Adrenal gland (tissue), 12 donors: ENCODE data around the gene VPS11. TPM values are rescaled to one million over a fixed set of nuclear protein-coding genes. Genes with fewer than 3 reads are reported as not detected.

Experiments used
- DNase-seq, 7 donors: peaks; one replicate each; pipeline ENCODE4 v3.0.0-alpha.2; 2019 to 2020
- H3K27ac ChIP-seq, 5 donors: fragments of 200-600 bp; sonication (generic) in 4 of 5; 1 replicate in 3 of 5; 2 replicates in 2 of 5; pipeline versions ENCODE4 v1.5.1 to v1.8.0; 2016 to 2020; ENCODE audit warnings: mild to moderate bottlenecking in 1 of 5
- H3K27me3 ChIP-seq: fragments of 200-600 bp; 2 replicates; pipeline ENCODE4 v1.8.0; 2021
- H3K36me3 ChIP-seq, 2 donors: fragments of 200-600 bp; replicated peaks in 1 of 2; 1 replicate in 1 of 2; 2 replicates in 1 of 2; pipeline versions ENCODE4 v1.5.1 to v1.8.0; 2018 to 2022
- H3K4me1 ChIP-seq, 2 donors: fragments of 200-600 bp; replicated peaks in 1 of 2; 1 replicate in 1 of 2; 2 replicates in 1 of 2; pipeline versions ENCODE4 v1.5.1 to v1.8.0; 2018 to 2021
- H3K4me3 ChIP-seq, 4 donors: fragments of 200-600 bp; sonication (generic) in 3 of 4; one replicate each; pipeline ENCODE4 v1.5.1; 2016 to 2018
- H3K9me3 ChIP-seq, 3 donors: fragments of 200-600 bp; sonication (generic) in 1 of 3; replicated peaks in 1 of 3; 1 replicate in 2 of 3; 2 replicates in 1 of 3; pipeline versions ENCODE4 v1.5.1 to v1.8.0; 2016 to 2021
- POLR2A ChIP-seq, 2 donors: fragments of 450-650 bp; IDR thresholded peaks; one replicate each; pipeline ENCODE4 v1.6.1; 2017; ENCODE audit warnings: antibody characterized with exemption in 2 of 2, mild to moderate bottlenecking in 2 of 2, moderate library complexity in 1 of 2
- WGBS, 4 donors: extraction: QIAGEN DNeasy Blood & Tissue Kit in 2 of 4; methylation state at CpG; one replicate each; pipeline versions ENCODE4 v1.1.5 to v1.1.7; 2013 to 2017; 5-methylcytosine and 5-hydroxymethylcytosine counted together
- intact Hi-C, 2 donors: fragments of 100-400 bp; cut with DNase I; formaldehyde crosslinking; loops; one replicate each; pipeline versions ENCODE4 v1.14.1 to v1.15.0; 2022 to 2023
- polyA plus RNA-seq, 3 donors: library from polyadenylated mRNA; stranded (reverse); fragments of 200-250 nt in 2 of 3; fragments of 350-450 nt in 1 of 3; fragmentation: Illumina TruSeq in 1 of 3; extraction: RNeasy Lipid Tissue Mini Kit (QIAGEN cat#74804) in 1 of 3; gene quantifications; one replicate each; pipeline ENCODE4 v1.2.3, GENCODE V29; 2013 to 2014
- total RNA-seq, 9 donors: library from RNA; depleted of rRNA in 4 of 9; stranded (reverse); fragments of >200 nt in 4 of 9; fragments of 120-200 nt in 1 of 9; fragmentation: NEBNext Ultra II Directional in 1 of 9; extraction: Animal tissue kit (Norgen Biotek cat#: 25700) in 1 of 9; gene quantifications; one replicate each; pipeline versions ENCODE4 v1.1.0 to v1.2.4, GENCODE V29; 2013 to 2023
- TF ChIP-seq, protein P1 (sequence below), 6 experiments: fragments of 450-650 bp in 4 of 6; fragments of 200-600 bp in 2 of 6; sonication (generic) in 1 of 6; IDR thresholded peaks; 1 replicate in 5 of 6; 2 replicates in 1 of 6; pipeline versions ENCODE4 v1.5.1 to v1.8.0; 2016 to 2021; ENCODE audit warnings: antibody characterized with exemption in 6 of 6, mild to moderate bottlenecking in 2 of 6, moderate library complexity in 1 of 6
- donor health status: healthy with polysubstance abuse.
- donor health status: Bipolar disorder and iron deficiency.
- donor health status: DM: yes; HTN: yes; CAD: no.
- donor health status: DM: no; HTN: no; CAD: no.
- donor health status: DM: no; HTN: no; CAD: no.
- donor health status: DM: yes; HTN: yes; CAD: no.

VPS11 gene
- total and polyA plus RNA-seq, 12 donors, result 32.8 to 146 (median 57.0) TPM

DNA sequence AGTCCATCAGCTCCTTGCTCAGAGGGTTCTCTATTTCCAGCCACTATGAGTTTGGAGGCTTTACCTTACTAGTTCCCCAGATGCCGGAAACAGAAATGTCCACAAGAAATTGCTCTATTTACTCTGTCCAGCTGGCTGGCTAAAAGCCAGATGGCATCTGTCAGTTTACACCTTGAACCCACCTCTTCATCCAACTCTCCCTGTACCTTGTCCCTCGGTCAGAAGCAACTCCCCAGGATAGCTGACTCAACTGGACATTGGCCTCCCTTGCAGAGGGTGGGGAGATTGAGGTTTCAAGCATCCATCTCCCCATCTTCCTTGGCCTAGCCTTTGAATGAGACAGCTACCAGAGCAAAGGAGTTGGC, 41.2 kb downstream of the VPS11 start:
- no peak for DNase-seq
- Histone ChIP-seq H3K4me1 (peaks cover 14 to 27% of the 10 kb centered on the region in 2 donors), H3K27ac (no peak overlapping the region), H3K36me3 (peaks cover 0 to 30% of the 10 kb centered on the region in 2 donors), H3K27me3 (no peaks in the 10 kb centered on the region), H3K9me3 (no peaks in the 10 kb centered on the region), H3K4me3 (peak overlapping the region in 1 of 4 donors; percentile 23)
- WGBS, 4 donors, result 88 to 96% (median 93%) methylated on average over 2 of the region's 2 CpGs
- TF ChIP-seq POLR2A (IDR thresholded peaks at IDR 0.05), result no peak
- TF ChIP-seq, protein P1, sequence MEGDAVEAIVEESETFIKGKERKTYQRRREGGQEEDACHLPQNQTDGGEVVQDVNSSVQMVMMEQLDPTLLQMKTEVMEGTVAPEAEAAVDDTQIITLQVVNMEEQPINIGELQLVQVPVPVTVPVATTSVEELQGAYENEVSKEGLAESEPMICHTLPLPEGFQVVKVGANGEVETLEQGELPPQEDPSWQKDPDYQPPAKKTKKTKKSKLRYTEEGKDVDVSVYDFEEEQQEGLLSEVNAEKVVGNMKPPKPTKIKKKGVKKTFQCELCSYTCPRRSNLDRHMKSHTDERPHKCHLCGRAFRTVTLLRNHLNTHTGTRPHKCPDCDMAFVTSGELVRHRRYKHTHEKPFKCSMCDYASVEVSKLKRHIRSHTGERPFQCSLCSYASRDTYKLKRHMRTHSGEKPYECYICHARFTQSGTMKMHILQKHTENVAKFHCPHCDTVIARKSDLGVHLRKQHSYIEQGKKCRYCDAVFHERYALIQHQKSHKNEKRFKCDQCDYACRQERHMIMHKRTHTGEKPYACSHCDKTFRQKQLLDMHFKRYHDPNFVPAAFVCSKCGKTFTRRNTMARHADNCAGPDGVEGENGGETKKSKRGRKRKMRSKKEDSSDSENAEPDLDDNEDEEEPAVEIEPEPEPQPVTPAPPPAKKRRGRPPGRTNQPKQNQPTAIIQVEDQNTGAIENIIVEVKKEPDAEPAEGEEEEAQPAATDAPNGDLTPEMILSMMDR (IDR thresholded peaks at IDR 0.05), result no peak
- intact Hi-C loops, result no loop called here

DNA sequence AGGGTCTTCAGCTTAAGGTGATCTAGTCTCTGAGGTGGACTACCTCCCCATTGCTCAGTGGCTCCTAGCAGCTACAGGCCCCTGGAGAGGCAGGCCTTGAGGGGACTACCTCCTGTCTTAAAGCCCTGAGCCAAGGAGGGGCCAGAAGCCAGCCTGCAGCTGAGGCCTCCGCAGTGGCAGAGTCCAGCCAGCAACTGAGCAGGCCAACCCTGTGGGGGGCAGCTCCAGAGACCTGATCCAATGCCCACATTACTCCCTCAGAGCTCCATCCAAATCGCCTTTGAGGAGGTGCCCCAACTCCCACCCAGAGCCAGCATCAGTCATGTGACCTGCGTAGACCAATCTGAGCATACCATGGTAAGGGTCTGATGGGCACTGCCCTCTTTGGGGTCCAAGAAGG, 42.2 kb downstream of the VPS11 start:
- no peaks in the 10 kb centered on the region for H3K27me3 ChIP-seq
- peaks cover 14 to 27% of the 10 kb centered on the region in 2 donors for H3K4me1 ChIP-seq
- intact Hi-C loops, result no loop called here
- no peak overlapping the region for H3K27ac ChIP-seq
- no peaks in the 10 kb centered on the region for H3K9me3 ChIP-seq
- no peak for TF ChIP-seq POLR2A (IDR thresholded peaks at IDR 0.05)
- TF ChIP-seq, protein P1 (IDR thresholded peaks at IDR 0.05), result no peak
- H3K36me3 ChIP-seq, result peaks cover 0 to 40% of the 10 kb centered on the region in 2 donors
- no peak overlapping the region for H3K4me3 ChIP-seq
- DNase-seq, result no peak
- 93 to 94% methylated on average over 3 of the region's 3 CpGs; no CpG with 5 or more reads in 2 of the 4 donors for WGBS, 4 donors

DNA sequence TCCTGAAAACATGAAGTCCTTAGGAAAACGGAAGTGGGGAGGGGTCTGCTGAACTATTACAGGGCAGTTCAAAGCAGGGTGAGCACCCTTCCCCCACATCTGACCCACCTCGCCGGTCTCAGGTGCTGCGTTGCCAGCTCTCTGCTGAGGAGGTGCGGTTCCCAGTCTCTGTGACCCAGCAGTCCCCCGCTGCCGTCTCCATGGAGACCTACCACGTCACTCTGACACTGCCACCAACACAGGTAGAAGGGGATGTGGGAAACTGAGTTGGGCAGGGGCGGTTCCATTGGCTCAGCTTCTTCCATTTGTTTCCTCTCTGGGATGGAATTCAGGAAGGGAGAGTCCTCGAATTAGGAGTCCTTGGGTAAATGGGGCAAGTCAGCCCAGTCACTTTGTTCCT, 42.8 kb downstream of the VPS11 start:
- no peak overlapping the region for H3K27ac ChIP-seq
- peaks cover 14 to 27% of the 10 kb centered on the region in 2 donors for H3K4me1 ChIP-seq
- DNase-seq, result no peak
- TF ChIP-seq, protein P1 (IDR thresholded peaks at IDR 0.05), result no peak
- TF ChIP-seq POLR2A (IDR thresholded peaks at IDR 0.05), result no peak
- no peak overlapping the region for H3K4me3 ChIP-seq
- intact Hi-C loops, result no loop called here
- H3K9me3 ChIP-seq, result no peaks in the 10 kb centered on the region
- no peaks in the 10 kb centered on the region for H3K27me3 ChIP-seq
- WGBS, 4 donors, result 87 to 90% (median 87%) methylated on average over 10 of the region's 10 CpGs
- peaks cover 0 to 40% of the 10 kb centered on the region in 2 donors for H3K36me3 ChIP-seq

DNA sequence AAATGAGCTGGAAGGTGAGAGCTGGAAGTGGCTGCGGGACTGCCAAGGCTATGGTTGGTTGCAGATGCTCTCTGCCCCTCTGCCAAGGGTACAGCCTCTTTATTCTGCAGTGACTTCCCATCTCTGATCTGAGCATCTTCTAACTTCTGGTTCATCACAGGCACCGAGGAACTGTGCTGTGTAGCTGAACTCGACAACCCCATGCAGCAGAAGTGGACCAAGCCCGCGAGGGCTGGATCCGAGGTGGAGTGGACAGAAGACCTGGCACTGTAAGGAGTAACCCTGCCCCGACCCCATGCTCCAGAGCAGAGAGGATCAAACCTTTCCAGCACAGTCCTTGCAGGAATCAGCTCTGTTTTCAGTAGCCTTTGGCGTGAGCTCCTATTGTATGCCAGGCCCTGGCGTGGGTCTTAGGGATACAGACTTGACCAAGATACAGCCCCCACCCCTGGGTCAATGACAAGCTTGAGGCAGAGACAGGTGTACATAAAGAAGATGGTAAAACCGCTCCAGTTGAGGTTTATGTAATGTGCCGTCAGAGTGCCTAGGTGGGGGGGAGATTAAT, 43.8 kb downstream of the VPS11 start:
- intact Hi-C loops, result no loop called here
- Histone ChIP-seq H3K27me3 (no peaks in the 10 kb centered on the region), H3K27ac (no peak overlapping the region), H3K36me3 (peaks cover 0 to 46% of the 10 kb centered on the region in 2 donors), H3K9me3 (no peaks in the 10 kb centered on the region), H3K4me1 (peaks cover 11 to 27% of the 10 kb centered on the region in 2 donors), H3K4me3 (no peak overlapping the region)
- no peak for TF ChIP-seq POLR2A (IDR thresholded peaks at IDR 0.05)
- TF ChIP-seq, protein P1 (IDR thresholded peaks at IDR 0.05), result no peak
- DNase-seq, result no peak
- 90 to 98% (median 94%) methylated on average over 5 to 11 of the region's 11 CpGs for WGBS, 4 donors
